GM23338 (cell line): Measurements from ENCODE around the gene RSPH1. TPM values are rescaled to one million over a fixed set of nuclear protein-coding genes. Genes with fewer than 3 reads are reported as not detected.

ENCODE experiments used
- ATAC-seq: fragments of 200-7000 bp; cut with Tn5 transposase; 3 replicates; pipeline ENCODE4 v1.9.1; 2020
- DNase-seq: peaks from one replicate; pipeline ENCODE4 v3.0.0-alpha.2; 2015; ENCODE audit warnings: low spot score
- H2AFZ ChIP-seq: fragments of 200-600 bp; sonication (generic); 2 replicates; pipeline ENCODE4 v1.8.0; 2016; ENCODE audit warnings: antibody characterized with exemption, mild to moderate bottlenecking, moderate library complexity
- H3F3A ChIP-seq: fragments of 200-600 bp; sonication (generic); replicated peaks from 2 replicates; pipeline ENCODE4 v1.8.0; 2017; ENCODE audit warnings: antibody characterized with exemption, mixed run types, low read depth
- H3K27ac ChIP-seq: fragments of 200-600 bp; sonication (generic); 2 replicates; pipeline ENCODE4 v1.6.1; 2016; ENCODE audit warnings: low read depth
- H3K27me3 ChIP-seq: fragments of 200-600 bp; sonication (generic); 2 replicates; pipeline ENCODE4 v1.8.0; 2016; ENCODE audit warnings: mild to moderate bottlenecking, mixed run types, moderate library complexity; ENCODE audit not compliant: insufficient read depth
- H3K36me3 ChIP-seq: fragments of 200-600 bp; sonication (generic); 2 replicates; pipeline ENCODE4 v1.8.0; 2016; ENCODE audit warnings: mild to moderate bottlenecking; ENCODE audit not compliant: insufficient read depth
- H3K4me1 ChIP-seq: fragments of 200-600 bp; sonication (generic); 2 replicates; pipeline ENCODE4 v1.8.0; 2016; ENCODE audit warnings: mild to moderate bottlenecking, moderate library complexity; ENCODE audit not compliant: insufficient read depth
- H3K4me2 ChIP-seq: fragments of 200-600 bp; sonication (generic); 2 replicates; pipeline ENCODE4 v1.7.1; 2017; ENCODE audit warnings: mixed run types
- H3K4me3 ChIP-seq: fragments of 200-600 bp; sonication (generic); 2 replicates; pipeline ENCODE4 v1.6.1; 2016; ENCODE audit warnings: mixed run types
- H3K79me2 ChIP-seq: fragments of 200-600 bp; sonication (generic); replicated peaks from 2 replicates; pipeline ENCODE4 v1.8.0; 2017; ENCODE audit warnings: mild to moderate bottlenecking; ENCODE audit not compliant: insufficient read depth
- H3K9me2 ChIP-seq: fragments of 200-600 bp; sonication (generic); 2 replicates; pipeline ENCODE4 v1.8.0; 2017; ENCODE audit not compliant: insufficient read depth
- H4K20me1 ChIP-seq: fragments of 200-600 bp; sonication (generic); replicated peaks from 2 replicates; pipeline ENCODE4 v1.8.0; 2017; ENCODE audit warnings: mild to moderate bottlenecking; ENCODE audit not compliant: insufficient read depth
- H3K27ac Mint-ChIP-seq: 2 replicates; pipeline ENCODE4 v1.8.0; 2020; ENCODE audit warnings: inconsistent platforms, mild to moderate bottlenecking, moderate library complexity, mixed read lengths
- H3K27me3 Mint-ChIP-seq: 3 replicates; pipeline ENCODE4 v1.8.0; 2022; ENCODE audit warnings: low read depth, mild to moderate bottlenecking, moderate library complexity, mixed read lengths, inconsistent platforms; ENCODE audit not compliant: insufficient read depth, poor library complexity
- H3K36me3 Mint-ChIP-seq: 3 replicates; pipeline ENCODE4 v1.8.0; 2021; ENCODE audit warnings: low read depth, mild to moderate bottlenecking, inconsistent platforms, moderate library complexity, mixed read lengths
- H3K4me1 Mint-ChIP-seq: 3 replicates; pipeline ENCODE4 v1.8.0; 2020; ENCODE audit warnings: mild to moderate bottlenecking, inconsistent platforms, mixed read lengths
- H3K4me3 Mint-ChIP-seq: 3 replicates; pipeline ENCODE4 v1.8.0; 2021; ENCODE audit warnings: moderate library complexity, mild to moderate bottlenecking, inconsistent platforms, mixed read lengths
- H3K9me3 Mint-ChIP-seq: 3 replicates; pipeline ENCODE4 v1.8.0; 2020; ENCODE audit warnings: moderate library complexity, mild to moderate bottlenecking, inconsistent platforms, mixed read lengths
- CREB1 ChIP-seq: fragments of 250-450 bp; sonication (Bioruptor Pico); IDR thresholded peaks from 2 replicates; pipeline ENCODE4 v1.5.0; 2020; ENCODE audit warnings: low read depth, mild to moderate bottlenecking, moderate library complexity
- ETS1 ChIP-seq: IDR thresholded peaks from 2 replicates; pipeline ENCODE4 v1.6.1; 2016; ENCODE audit warnings: antibody characterized with exemption
- EZH2 ChIP-seq: fragments of 200-600 bp; sonication (generic); IDR thresholded peaks from one replicate; pipeline ENCODE4 v1.8.0; 2017; ENCODE audit warnings: antibody characterized with exemption, mild to moderate bottlenecking, low read depth; ENCODE audit not compliant: unreplicated experiment
- EZH2phosphoT487 ChIP-seq: fragments of 200-600 bp; sonication (generic); IDR thresholded peaks from one replicate; pipeline ENCODE4 v1.8.1; 2018; ENCODE audit warnings: antibody characterized with exemption; ENCODE audit not compliant: unreplicated experiment
- NANOG ChIP-seq: IDR thresholded peaks from 2 replicates; pipeline ENCODE4 v1.6.1; 2016; ENCODE audit warnings: antibody characterized with exemption, borderline replicate concordance
- POLR2AphosphoS5 ChIP-seq: IDR thresholded peaks from 2 replicates; pipeline ENCODE4 v1.6.1; 2016; ENCODE audit warnings: antibody characterized with exemption, low read depth
- STAT1 ChIP-seq: IDR thresholded peaks from one replicate; pipeline ENCODE4 v1.6.1; 2016; ENCODE audit warnings: antibody characterized with exemption; ENCODE audit not compliant: unreplicated experiment
- ZNF114 ChIP-seq: fragments of 250-450 bp; sonication (Bioruptor Pico); IDR thresholded peaks from 2 replicates; pipeline ENCODE4 v1.5.0; 2020; ENCODE audit warnings: mild to moderate bottlenecking, moderate library complexity
- ZNF331 ChIP-seq: fragments of 250-450 bp; sonication (Bioruptor Pico); IDR thresholded peaks from 2 replicates; pipeline ENCODE4 v1.5.0; 2020; ENCODE audit warnings: low read depth, mild to moderate bottlenecking, moderate library complexity
- ZNF462 ChIP-seq: fragments of 250-450 bp; sonication (Bioruptor Pico); IDR thresholded peaks from 2 replicates; pipeline ENCODE4 v1.5.0; 2020; ENCODE audit warnings: mild to moderate bottlenecking, moderate library complexity
- polyA plus RNA-seq: library from polyadenylated mRNA; unstranded; fragments of >200 nt; fragmentation: Nextera tagmentation; extraction: Ambion mirVana; gene quantifications from 2 replicates; pipeline ENCODE4 v1.2.1, GENCODE V29; 2016
- total RNA-seq: library from RNA; depleted of rRNA; stranded (reverse); fragments of >200 nt; shearing (Covaris generic); gene quantifications from 2 replicates; pipeline ENCODE4 v1.2.3, GENCODE V29; 2014

RSPH1 gene
- total and polyA plus RNA-seq, 2 experiments from 2014 or later = 0.23 TPM; not detected in 1

- TF ChIP-seq ZNF462 (CRISPR knock-in tag) (no peak), ZNF114 (CRISPR knock-in tag) (no peak), CREB1 (CRISPR knock-in tag) (no peak), STAT1 (no peak), EZH2 (no peak), ETS1 (no peak), EZH2phosphoT487 (no peak), POLR2AphosphoS5 (no peak), NANOG (no peak)
Observed at GRCh38 chr21:42481169-42481568, 14.9 kb downstream of the RSPH1 start (continued).

GRCh38 chr21:42480736-42481135 is 15.3 kb downstream of the RSPH1 start:
- Mint-ChIP-seq H3K27ac (no peak overlapping the region), H3K4me1 (peaks cover 8% of the 10 kb centered on the region; the same call in 2 of the 3 replicates), H3K36me3 (no peaks in the 10 kb centered on the region), H3K9me3 (no peaks in the 10 kb centered on the region), H3K4me3 (no peak overlapping the region), H3K27me3 (peaks cover 6% of the 10 kb centered on the region)
- Histone ChIP-seq H3K4me2 (no peak overlapping the region), H3K27me3 (no peaks in the 10 kb centered on the region), H4K20me1 (no peaks in the 10 kb centered on the region), H3K4me3 (no peak overlapping the region), H3K79me2 (no peaks in the 10 kb centered on the region), H3F3A (no peaks in the 10 kb centered on the region), H3K27ac (no peak overlapping the region), H3K4me1 (no peaks in the 10 kb centered on the region), H3K36me3 (no peaks in the 10 kb centered on the region), H2AFZ (no peak overlapping the region), H3K9me2 (no peaks in the 10 kb centered on the region)
- DNase-seq (no peak), ATAC-seq (no peak)
- TF ChIP-seq ZNF331 (CRISPR knock-in tag) (no peak), CREB1 (CRISPR knock-in tag) (no peak)
